ENCODE data around the gene WDR27. TPM values are rescaled to one million over a fixed set of nuclear protein-coding genes. Genes with fewer than 3 reads are reported as not detected.

The WDR27 gene
- total and polyA plus RNA-seq, 4 donors: 6.9 to 68.1 (median 31.4) TPM

- no peak for ATAC-seq (ENCODE audit: insufficient read depth, low FRiP score)
- peaks cover 0 to 2% (median 1%) of the 10 kb centered on the region in 4 donors for H3K36me3 ChIP-seq (ENCODE audit: control insufficient read depth in 4 of 4, insufficient read depth in 4 of 4, low read length in 4 of 4)
- no peak for DNase-seq
- WGBS, 2 donors: 88 to 91% methylated on average over 38 of the region's 38 CpGs
- H3K9me3 ChIP-seq (ENCODE audit: control insufficient read depth in 4 of 4, insufficient read depth in 3 of 4, low read length in 3 of 4): peaks cover 0 to 3% (median 0%) of the 10 kb centered on the region in 4 donors
- H3K9ac ChIP-seq (ENCODE audit: insufficient read depth in 1 of 2, low read length in 2 of 2): no peak overlapping the region
- peaks cover 0 to 1% (median 0%) of the 10 kb centered on the region in 5 donors for H3K4me1 ChIP-seq (ENCODE audit: control insufficient read depth in 5 of 5, insufficient read depth in 5 of 5, low read length in 5 of 5)
- H3K27ac ChIP-seq (ENCODE audit: low read depth in 1 of 2, low read length in 1 of 2): no peak overlapping the region
- TF ChIP-seq, protein P1, sequence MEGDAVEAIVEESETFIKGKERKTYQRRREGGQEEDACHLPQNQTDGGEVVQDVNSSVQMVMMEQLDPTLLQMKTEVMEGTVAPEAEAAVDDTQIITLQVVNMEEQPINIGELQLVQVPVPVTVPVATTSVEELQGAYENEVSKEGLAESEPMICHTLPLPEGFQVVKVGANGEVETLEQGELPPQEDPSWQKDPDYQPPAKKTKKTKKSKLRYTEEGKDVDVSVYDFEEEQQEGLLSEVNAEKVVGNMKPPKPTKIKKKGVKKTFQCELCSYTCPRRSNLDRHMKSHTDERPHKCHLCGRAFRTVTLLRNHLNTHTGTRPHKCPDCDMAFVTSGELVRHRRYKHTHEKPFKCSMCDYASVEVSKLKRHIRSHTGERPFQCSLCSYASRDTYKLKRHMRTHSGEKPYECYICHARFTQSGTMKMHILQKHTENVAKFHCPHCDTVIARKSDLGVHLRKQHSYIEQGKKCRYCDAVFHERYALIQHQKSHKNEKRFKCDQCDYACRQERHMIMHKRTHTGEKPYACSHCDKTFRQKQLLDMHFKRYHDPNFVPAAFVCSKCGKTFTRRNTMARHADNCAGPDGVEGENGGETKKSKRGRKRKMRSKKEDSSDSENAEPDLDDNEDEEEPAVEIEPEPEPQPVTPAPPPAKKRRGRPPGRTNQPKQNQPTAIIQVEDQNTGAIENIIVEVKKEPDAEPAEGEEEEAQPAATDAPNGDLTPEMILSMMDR (IDR thresholded peaks at IDR 0.05; ENCODE audit: control extremely low read depth, extremely low read depth): no peak
- no peaks in the 10 kb centered on the region for H3K27me3 ChIP-seq (ENCODE audit: control insufficient read depth in 3 of 3, insufficient read depth in 3 of 3, low read length in 2 of 3)
- H3K4me3 ChIP-seq: no peak overlapping the region
Observed at GRCh38 chr6:169577236-169577635, 124.6 kb downstream of the WDR27 start.

- Histone ChIP-seq H3K36me3 (ENCODE audit: control insufficient read depth in 4 of 4, insufficient read depth in 4 of 4, low read length in 4 of 4) (peaks cover 0 to 2% (median 1%) of the 10 kb centered on the region in 4 donors), H3K4me3 (no peak overlapping the region), H3K27me3 (ENCODE audit: control insufficient read depth in 3 of 3, insufficient read depth in 3 of 3, low read length in 2 of 3) (no peaks in the 10 kb centered on the region), H3K27ac (ENCODE audit: low read depth in 1 of 2, low read length in 1 of 2) (no peak overlapping the region), H3K9me3 (ENCODE audit: control insufficient read depth in 4 of 4, insufficient read depth in 3 of 4, low read length in 3 of 4) (peaks cover 0 to 3% (median 0%) of the 10 kb centered on the region in 4 donors), H3K4me1 (ENCODE audit: control insufficient read depth in 5 of 5, insufficient read depth in 5 of 5, low read length in 5 of 5) (peaks cover 0 to 3% (median 0%) of the 10 kb centered on the region in 5 donors), H3K9ac (ENCODE audit: insufficient read depth in 1 of 2, low read length in 2 of 2) (no peak overlapping the region)
- DNase-seq (no peak), ATAC-seq (ENCODE audit: insufficient read depth, low FRiP score) (no peak)
- 96 to 98% methylated on average over 5 of the region's 5 CpGs for WGBS, 2 donors
- TF ChIP-seq, protein P1 (IDR thresholded peaks at IDR 0.05; ENCODE audit: control extremely low read depth, extremely low read depth): no peak
Observed at GRCh38 chr6:169575821-169576220, 126.0 kb downstream of the WDR27 start.

GRCh38 chr6:169575365-169575764 is 126.5 kb downstream of the WDR27 start:
- peaks cover 0 to 3% (median 0%) of the 10 kb centered on the region in 4 donors for H3K9me3 ChIP-seq (ENCODE audit: control insufficient read depth in 4 of 4, insufficient read depth in 3 of 4, low read length in 3 of 4)
- TF ChIP-seq, protein P1 (IDR thresholded peaks at IDR 0.05; ENCODE audit: control extremely low read depth, extremely low read depth): no peak
- peaks cover 0 to 2% (median 1%) of the 10 kb centered on the region in 4 donors for H3K36me3 ChIP-seq (ENCODE audit: control insufficient read depth in 4 of 4, insufficient read depth in 4 of 4, low read length in 4 of 4)
- 80 to 82% methylated on average over 5 of the region's 5 CpGs for WGBS, 2 donors
- peaks cover 0 to 3% (median 0%) of the 10 kb centered on the region in 5 donors for H3K4me1 ChIP-seq (ENCODE audit: control insufficient read depth in 5 of 5, insufficient read depth in 5 of 5, low read length in 5 of 5)
- no peak for ATAC-seq (ENCODE audit: insufficient read depth, low FRiP score)
- no peaks in the 10 kb centered on the region for H3K27me3 ChIP-seq (ENCODE audit: control insufficient read depth in 3 of 3, insufficient read depth in 3 of 3, low read length in 2 of 3)
- H3K9ac ChIP-seq (ENCODE audit: insufficient read depth in 1 of 2, low read length in 2 of 2): no peak overlapping the region
- no peak for DNase-seq
- H3K4me3 ChIP-seq: no peak overlapping the region
- no peak overlapping the region for H3K27ac ChIP-seq (ENCODE audit: low read depth in 1 of 2, low read length in 1 of 2)

- no peak for DNase-seq
- no peaks in the 10 kb centered on the region for H3K27me3 ChIP-seq (ENCODE audit: control insufficient read depth in 3 of 3, insufficient read depth in 3 of 3, low read length in 2 of 3)
- no peak overlapping the region for H3K4me3 ChIP-seq
- peaks cover 0 to 3% (median 0%) of the 10 kb centered on the region in 5 donors for H3K4me1 ChIP-seq (ENCODE audit: control insufficient read depth in 5 of 5, insufficient read depth in 5 of 5, low read length in 5 of 5)
- no peak overlapping the region for H3K27ac ChIP-seq (ENCODE audit: low read depth in 1 of 2, low read length in 1 of 2)
- no peak overlapping the region for H3K9ac ChIP-seq (ENCODE audit: insufficient read depth in 1 of 2, low read length in 2 of 2)
- H3K36me3 ChIP-seq (ENCODE audit: control insufficient read depth in 4 of 4, insufficient read depth in 4 of 4, low read length in 4 of 4): peaks cover 0 to 6% (median 1%) of the 10 kb centered on the region in 4 donors
- TF ChIP-seq, protein P1 (IDR thresholded peaks at IDR 0.05; ENCODE audit: control extremely low read depth, extremely low read depth): no peak
- no peak for ATAC-seq (ENCODE audit: insufficient read depth, low FRiP score)
- H3K9me3 ChIP-seq (ENCODE audit: control insufficient read depth in 4 of 4, insufficient read depth in 3 of 4, low read length in 3 of 4): peaks cover 0 to 4% (median 0%) of the 10 kb centered on the region in 4 donors
- WGBS, 2 donors: 85 to 87% methylated on average over 13 of the region's 13 CpGs
Observed at GRCh38 chr6:169574420-169574819, 127.4 kb downstream of the WDR27 start.
